ENCODE data around the gene WWOX.

- TF ChIP-seq, protein P1, sequence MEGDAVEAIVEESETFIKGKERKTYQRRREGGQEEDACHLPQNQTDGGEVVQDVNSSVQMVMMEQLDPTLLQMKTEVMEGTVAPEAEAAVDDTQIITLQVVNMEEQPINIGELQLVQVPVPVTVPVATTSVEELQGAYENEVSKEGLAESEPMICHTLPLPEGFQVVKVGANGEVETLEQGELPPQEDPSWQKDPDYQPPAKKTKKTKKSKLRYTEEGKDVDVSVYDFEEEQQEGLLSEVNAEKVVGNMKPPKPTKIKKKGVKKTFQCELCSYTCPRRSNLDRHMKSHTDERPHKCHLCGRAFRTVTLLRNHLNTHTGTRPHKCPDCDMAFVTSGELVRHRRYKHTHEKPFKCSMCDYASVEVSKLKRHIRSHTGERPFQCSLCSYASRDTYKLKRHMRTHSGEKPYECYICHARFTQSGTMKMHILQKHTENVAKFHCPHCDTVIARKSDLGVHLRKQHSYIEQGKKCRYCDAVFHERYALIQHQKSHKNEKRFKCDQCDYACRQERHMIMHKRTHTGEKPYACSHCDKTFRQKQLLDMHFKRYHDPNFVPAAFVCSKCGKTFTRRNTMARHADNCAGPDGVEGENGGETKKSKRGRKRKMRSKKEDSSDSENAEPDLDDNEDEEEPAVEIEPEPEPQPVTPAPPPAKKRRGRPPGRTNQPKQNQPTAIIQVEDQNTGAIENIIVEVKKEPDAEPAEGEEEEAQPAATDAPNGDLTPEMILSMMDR (IDR thresholded peaks at IDR 0.05) = no peak
- TF ChIP-seq POLR2AphosphoS5 (IDR thresholded peaks at IDR 0.05) (no peak), POLR2A (IDR thresholded peaks at IDR 0.05) (no peak)
Measured at GRCh38 chr16:78465730-78466129, 366.3 kb downstream of the WWOX start.
